ENCODE data around the gene NPC1L1. TPM values are rescaled to one million over a fixed set of nuclear protein-coding genes. Genes with fewer than 3 reads are reported as not detected.

Gene NPC1L1
- total RNA-seq, 2 donors from 2014 or later, result 0.32 TPM; not detected in 1

GRCh38 chr7:44486001-44486400 is 55.1 kb downstream of the NPC1L1 start:
- peaks cover 4% of the 10 kb centered on the region for H3K9me3 Mint-ChIP-seq

GRCh38 chr7:44484482-44485313 is 56.4 kb downstream of the NPC1L1 start:
- Mint-ChIP-seq H3K4me1 (peaks cover 42% of the 10 kb centered on the region), H3K4me3 (no peak overlapping the region), H3K27ac (peak overlapping the region; percentile 34), H3K27me3 (no peaks in the 10 kb centered on the region), H3K9me3 (peaks cover 4% of the 10 kb centered on the region), H3K36me3 (ENCODE audit: low read depth) (peaks cover 89% of the 10 kb centered on the region)
- no peak for ATAC-seq (replicated peaks)

More at GRCh38 chr7:44486001-44486400, 55.1 kb downstream of the NPC1L1 start:
- Mint-ChIP-seq H3K36me3 (ENCODE audit: low read depth) (peaks cover 81% of the 10 kb centered on the region), H3K27ac (peak overlapping the region; percentile 28), H3K27me3 (no peaks in the 10 kb centered on the region), H3K4me1 (peaks cover 46% of the 10 kb centered on the region), H3K4me3 (peak overlapping the region; percentile 25)
- ATAC-seq (replicated peaks), result no peak

DNA sequence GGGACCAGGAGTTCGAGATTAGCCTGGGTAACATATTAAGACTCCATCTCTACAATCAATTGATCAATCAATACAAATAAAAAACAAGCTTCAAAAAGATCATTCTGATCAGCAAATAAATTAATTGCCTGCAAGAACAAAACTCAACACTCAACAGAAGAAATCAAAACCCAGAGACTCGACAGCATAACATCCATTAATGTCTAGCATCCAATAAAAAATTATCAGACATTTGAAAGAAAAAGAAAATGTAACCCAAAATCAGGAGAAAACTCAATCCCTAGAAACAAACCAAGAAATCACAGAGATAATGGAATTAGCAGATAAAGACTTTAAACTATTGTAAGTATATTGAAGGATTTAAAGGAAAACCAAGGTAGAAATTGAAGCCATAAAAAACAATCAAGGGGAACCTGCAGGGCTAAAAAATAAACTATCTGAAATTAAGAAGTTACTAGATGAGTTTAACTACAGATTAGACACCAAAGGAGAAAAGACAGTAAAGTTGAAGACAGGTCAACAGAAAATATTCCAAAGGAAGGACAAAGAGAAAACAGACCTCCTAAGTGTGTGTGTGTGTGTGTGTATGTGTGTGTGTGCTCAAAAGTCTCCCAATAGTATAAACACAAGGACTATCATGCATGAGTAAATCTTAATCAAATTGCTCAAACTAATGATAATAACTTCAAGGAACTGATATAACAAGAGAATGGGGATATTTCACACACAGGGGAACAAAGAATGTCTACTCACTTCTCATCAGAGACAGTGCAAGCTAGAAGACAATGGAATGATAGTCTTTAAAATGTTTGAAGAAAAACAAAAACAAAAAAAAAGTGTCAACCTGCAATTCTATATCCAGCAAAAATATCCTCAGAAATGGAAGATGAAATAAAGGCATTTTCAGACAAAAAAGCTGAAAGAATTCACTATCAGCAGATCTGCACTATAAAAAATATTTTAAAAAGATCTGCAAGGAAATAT is 58.3 kb downstream of the NPC1L1 start:
- peaks cover 93% of the 10 kb centered on the region for H3K36me3 Mint-ChIP-seq (ENCODE audit: low read depth)
- peak overlapping the region; percentile 28 for H3K27ac Mint-ChIP-seq
- peaks cover 31% of the 10 kb centered on the region for H3K4me1 Mint-ChIP-seq
- H3K4me3 Mint-ChIP-seq, result no peak overlapping the region
- H3K27me3 Mint-ChIP-seq, result no peaks in the 10 kb centered on the region
- ATAC-seq (replicated peaks), result no peak
- peaks cover 4% of the 10 kb centered on the region for H3K9me3 Mint-ChIP-seq

DNA sequence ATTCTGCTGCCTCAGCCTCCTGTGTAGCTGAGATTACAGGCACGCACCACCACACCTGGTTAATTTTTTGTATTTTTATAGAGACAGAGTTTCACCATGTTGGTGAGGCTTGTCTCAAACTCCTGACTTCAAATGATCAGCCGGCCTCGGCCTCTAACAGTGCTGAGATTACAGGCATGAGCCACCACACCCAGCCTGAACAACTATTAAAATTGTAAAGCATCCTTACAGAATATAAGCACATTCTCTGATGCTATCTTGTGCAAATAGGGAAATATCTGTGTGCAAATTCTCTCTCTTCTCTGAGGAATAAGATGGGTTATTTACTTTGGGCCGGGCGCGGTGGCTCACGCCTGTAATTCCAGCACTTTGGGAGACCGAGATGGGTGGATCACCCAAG is 63.2 kb downstream of the NPC1L1 start:
- no peak for ATAC-seq (replicated peaks)
- Mint-ChIP-seq H3K9me3 (peaks cover 4% of the 10 kb centered on the region), H3K4me1 (peaks cover 16% of the 10 kb centered on the region), H3K36me3 (ENCODE audit: low read depth) (peaks cover 98% of the 10 kb centered on the region), H3K27me3 (no peaks in the 10 kb centered on the region), H3K4me3 (no peak overlapping the region), H3K27ac (no peak overlapping the region)

DNA sequence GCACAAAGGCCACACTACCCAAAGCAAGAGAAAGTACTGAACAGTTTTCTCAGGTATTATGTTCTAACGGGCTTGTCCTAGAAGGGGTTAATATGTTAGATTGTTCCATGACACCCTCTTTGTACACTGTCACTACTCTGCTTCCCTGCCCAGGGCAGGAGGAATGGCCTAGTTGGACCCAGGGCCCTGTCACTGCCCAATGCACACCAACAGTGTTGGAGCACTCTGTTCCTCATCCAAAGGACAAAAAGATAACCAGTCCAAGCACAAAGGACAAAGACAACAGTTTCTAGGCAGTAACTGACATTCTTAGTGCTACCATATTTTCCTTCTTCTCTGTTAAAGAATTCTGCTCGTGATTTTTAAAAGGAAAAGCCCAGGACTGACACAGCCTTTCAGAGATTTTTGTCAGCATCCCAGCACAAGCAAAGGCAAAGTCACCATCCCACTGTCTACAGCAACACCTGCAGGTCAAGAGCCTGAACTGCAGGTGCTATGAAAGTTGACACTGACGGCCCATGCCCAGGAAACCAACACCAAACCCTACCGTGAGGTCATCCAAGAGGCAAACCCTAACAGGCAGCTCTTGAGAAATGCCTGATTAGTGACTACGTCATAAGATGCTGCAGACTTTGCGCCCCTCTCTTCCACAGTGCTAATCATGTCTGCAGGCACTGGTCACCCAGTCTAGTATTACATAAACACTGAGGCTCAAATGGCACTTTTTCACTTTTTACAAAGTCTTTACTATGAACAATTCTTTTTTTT is 63.9 kb downstream of the NPC1L1 start:
- peak; percentile 91 for ATAC-seq (replicated peaks)
- Mint-ChIP-seq H3K36me3 (ENCODE audit: low read depth) (peaks cover 98% of the 10 kb centered on the region), H3K4me1 (peaks cover 12% of the 10 kb centered on the region), H3K9me3 (no peaks in the 10 kb centered on the region), H3K27me3 (no peaks in the 10 kb centered on the region), H3K27ac (peak overlapping the region; percentile 27), H3K4me3 (no peak overlapping the region)

GRCh38 chr7:44476313-44476712 is 64.8 kb downstream of the NPC1L1 start:
- peak overlapping the region; percentile 73 for H3K27ac Mint-ChIP-seq
- peaks cover 98% of the 10 kb centered on the region for H3K36me3 Mint-ChIP-seq (ENCODE audit: low read depth)
- no peaks in the 10 kb centered on the region for H3K27me3 Mint-ChIP-seq
- H3K4me1 Mint-ChIP-seq, result peaks cover 17% of the 10 kb centered on the region
- H3K4me3 Mint-ChIP-seq, result no peak overlapping the region
- ATAC-seq (replicated peaks), result no peak
- H3K9me3 Mint-ChIP-seq, result no peaks in the 10 kb centered on the region

GRCh38 chr7:44473295-44473694 is 67.8 kb downstream of the NPC1L1 start:
- peaks cover 97% of the 10 kb centered on the region for H3K36me3 Mint-ChIP-seq (ENCODE audit: low read depth)
- H3K4me3 Mint-ChIP-seq, result no peak overlapping the region
- H3K27ac Mint-ChIP-seq, result no peak overlapping the region
- no peaks in the 10 kb centered on the region for H3K9me3 Mint-ChIP-seq
- H3K4me1 Mint-ChIP-seq, result peaks cover 26% of the 10 kb centered on the region
- no peak for ATAC-seq (replicated peaks)
- no peaks in the 10 kb centered on the region for H3K27me3 Mint-ChIP-seq

DNA sequence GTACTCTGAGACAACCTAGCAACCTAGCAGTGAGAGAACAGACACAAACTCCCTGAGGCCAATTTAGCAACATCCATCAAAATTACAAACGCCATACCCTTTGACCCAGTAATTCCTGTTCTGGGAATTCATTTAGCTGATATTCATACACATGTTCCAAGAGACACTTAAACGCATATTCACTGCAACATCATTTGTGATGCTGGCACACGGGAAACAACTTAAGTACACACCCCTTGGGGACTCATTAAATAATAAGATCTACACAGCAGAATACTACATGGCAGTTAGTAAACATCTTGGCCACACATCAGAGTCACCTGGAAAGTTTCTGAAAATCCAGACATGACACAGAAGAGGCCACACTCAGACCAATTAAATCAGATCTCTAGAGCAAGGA is 68.3 kb downstream of the NPC1L1 start:
- Mint-ChIP-seq H3K27me3 (no peaks in the 10 kb centered on the region), H3K4me3 (no peak overlapping the region), H3K4me1 (peaks cover 26% of the 10 kb centered on the region), H3K9me3 (no peaks in the 10 kb centered on the region), H3K36me3 (ENCODE audit: low read depth) (peaks cover 97% of the 10 kb centered on the region), H3K27ac (no peak overlapping the region)
- no peak for ATAC-seq (replicated peaks)

DNA sequence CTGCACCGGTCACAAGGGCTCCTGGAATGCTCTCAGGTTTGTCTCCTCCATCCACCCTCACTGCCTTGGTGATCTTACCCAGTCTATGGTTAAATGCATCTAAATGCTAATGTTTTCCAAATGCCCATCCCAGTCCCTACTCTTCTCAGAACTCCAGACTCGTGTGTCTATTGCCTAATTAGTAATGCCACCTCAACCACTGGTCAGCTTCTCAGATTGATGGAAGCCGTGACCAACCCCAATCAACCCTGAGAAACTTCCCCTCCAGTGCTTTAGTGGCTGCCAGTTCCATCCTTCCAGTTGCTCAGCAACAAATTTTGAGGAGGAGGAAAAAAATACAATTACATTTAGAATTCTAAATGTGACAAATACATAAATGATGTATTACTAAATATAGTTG is 69.3 kb downstream of the NPC1L1 start:
- no peak overlapping the region for H3K27ac Mint-ChIP-seq
- peaks cover 98% of the 10 kb centered on the region for H3K36me3 Mint-ChIP-seq (ENCODE audit: low read depth)

GRCh38 chr7:44471436-44471835 is 69.7 kb downstream of the NPC1L1 start:
- H3K36me3 Mint-ChIP-seq (ENCODE audit: low read depth), result peaks cover 97% of the 10 kb centered on the region
- no peak for ATAC-seq (replicated peaks)
- no peaks in the 10 kb centered on the region for H3K9me3 Mint-ChIP-seq
- H3K27ac Mint-ChIP-seq, result no peak overlapping the region
- H3K27me3 Mint-ChIP-seq, result no peaks in the 10 kb centered on the region
- peaks cover 32% of the 10 kb centered on the region for H3K4me1 Mint-ChIP-seq
- H3K4me3 Mint-ChIP-seq, result no peak overlapping the region

More for the DNA sequence above, 69.3 kb downstream of the NPC1L1 start:
- H3K4me1 Mint-ChIP-seq, result peaks cover 31% of the 10 kb centered on the region
- H3K27me3 Mint-ChIP-seq, result no peaks in the 10 kb centered on the region
- no peak overlapping the region for H3K4me3 Mint-ChIP-seq
- no peaks in the 10 kb centered on the region for H3K9me3 Mint-ChIP-seq
- no peak for ATAC-seq (replicated peaks)

GRCh38 chr7:44470628-44471245 is 70.4 kb downstream of the NPC1L1 start:
- H3K36me3 Mint-ChIP-seq (ENCODE audit: low read depth), result peaks cover 97% of the 10 kb centered on the region
- H3K4me3 Mint-ChIP-seq, result no peak overlapping the region
- no peak overlapping the region for H3K27ac Mint-ChIP-seq
- no peak for ATAC-seq (replicated peaks)
- no peaks in the 10 kb centered on the region for H3K9me3 Mint-ChIP-seq
- peaks cover 32% of the 10 kb centered on the region for H3K4me1 Mint-ChIP-seq
- H3K27me3 Mint-ChIP-seq, result no peaks in the 10 kb centered on the region

DNA sequence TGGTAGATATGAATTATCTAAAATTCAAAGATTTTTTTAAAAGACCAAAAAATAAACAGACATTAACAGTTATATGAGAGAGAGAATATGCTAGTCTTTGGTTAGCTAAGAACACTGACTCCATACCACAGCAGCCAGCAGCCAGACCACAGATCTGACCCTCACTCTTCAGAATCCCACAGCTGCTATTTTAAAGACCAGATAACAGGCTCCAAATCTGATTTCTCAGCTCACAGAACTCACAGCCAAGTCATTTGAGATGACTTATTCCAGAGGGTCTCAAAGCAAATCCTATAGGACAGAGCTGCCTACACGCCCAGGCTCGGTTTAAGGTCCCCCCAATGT is 71.0 kb downstream of the NPC1L1 start:
- no peak for ATAC-seq (replicated peaks)
- H3K27ac Mint-ChIP-seq, result no peak overlapping the region
- H3K9me3 Mint-ChIP-seq, result no peaks in the 10 kb centered on the region
- no peak overlapping the region for H3K4me3 Mint-ChIP-seq
- H3K36me3 Mint-ChIP-seq (ENCODE audit: low read depth), result peaks cover 97% of the 10 kb centered on the region
- H3K4me1 Mint-ChIP-seq, result peaks cover 32% of the 10 kb centered on the region
- H3K27me3 Mint-ChIP-seq, result no peaks in the 10 kb centered on the region

- no peak overlapping the region for H3K4me3 Mint-ChIP-seq
- no peaks in the 10 kb centered on the region for H3K9me3 Mint-ChIP-seq
- no peaks in the 10 kb centered on the region for H3K27me3 Mint-ChIP-seq
- ATAC-seq (replicated peaks), result no peak
- peak overlapping the region; percentile 23 for H3K27ac Mint-ChIP-seq
- peaks cover 32% of the 10 kb centered on the region for H3K4me1 Mint-ChIP-seq
- H3K36me3 Mint-ChIP-seq (ENCODE audit: low read depth), result peaks cover 97% of the 10 kb centered on the region
These were observed 71.5 kb downstream of the NPC1L1 start for GRCh38 chr7:44469461-44470134.

Measured in activated T-helper 17 cell treated with anti-CD3 and anti-CD28 coated beads, Interleukin-2, amount 50 U/mL, for 72 hours (primary cell).